ENCODE data around the gene JAGN1.
"Not testable (repeated sequence)": the region's sequence is repeated elsewhere in the genome, so short reads cannot be mapped to it uniquely, and the experiment has no call there.

JAGN1 gene

GRCh38 chr3:9867106-9867505 is 23.3 kb upstream of the JAGN1 start:
- DNase-seq (ENCODE audit: low read depth in 2 of 2), result no peak

DNA sequence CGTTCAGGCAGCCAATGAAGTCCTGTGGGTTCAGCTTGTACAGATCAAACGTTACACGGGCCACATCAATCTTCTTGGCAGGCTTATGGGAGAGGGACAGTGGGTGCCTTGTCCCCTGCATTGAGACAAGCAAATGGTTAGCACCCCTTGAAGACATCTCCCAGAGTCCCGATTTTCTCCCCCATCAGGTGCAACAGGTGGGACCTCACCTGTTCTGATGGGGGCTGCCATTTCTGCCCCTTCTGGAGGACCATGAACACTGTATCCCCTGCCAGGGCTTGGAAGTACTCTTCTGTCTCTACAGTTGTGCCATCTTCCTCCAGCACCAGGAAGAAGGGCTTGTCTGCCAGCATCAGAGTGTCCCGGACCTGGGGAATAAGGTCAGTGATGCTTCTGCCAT is 20.5 kb upstream of the JAGN1 start:
- no peak for DNase-seq (ENCODE audit: low read depth in 2 of 2)

- DNase-seq (ENCODE audit: low read depth in 2 of 2), result no peak
Observed at GRCh38 chr3:9870978-9871377, 19.4 kb upstream of the JAGN1 start.

- not testable (repeated sequence) for DNase-seq (ENCODE audit: low read depth in 2 of 2)
Observed at GRCh38 chr3:9872067-9872466, 18.3 kb upstream of the JAGN1 start.

- DNase-seq (ENCODE audit: low read depth in 2 of 2), result no peak
Observed at GRCh38 chr3:9875448-9875847, 15.0 kb upstream of the JAGN1 start.

DNA sequence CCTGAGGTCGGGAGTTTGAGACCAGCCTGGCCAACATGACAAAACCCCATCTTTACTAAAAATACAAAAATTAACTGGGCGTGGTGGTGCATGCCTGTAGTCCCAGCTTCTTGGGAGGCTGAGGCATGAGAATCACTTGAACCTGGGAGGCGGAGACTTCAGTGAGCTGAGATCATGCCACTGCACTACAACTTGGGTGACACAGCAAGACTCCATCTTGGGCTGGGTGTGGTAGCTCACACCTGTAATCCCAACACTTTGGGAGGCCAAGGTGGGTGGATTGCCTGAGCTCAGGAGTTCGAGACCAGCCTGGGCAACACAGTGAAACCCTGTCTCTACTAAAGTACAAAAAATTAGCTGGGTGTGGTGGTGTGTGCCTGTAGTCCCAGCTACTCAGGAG is 14.2 kb upstream of the JAGN1 start:
- DNase-seq (ENCODE audit: low read depth in 2 of 2), result not testable (repeated sequence)

- DNase-seq (ENCODE audit: low read depth in 2 of 2), result no peak
Observed at GRCh38 chr3:9876991-9877390, 13.4 kb upstream of the JAGN1 start.

GRCh38 chr3:9878700-9879099 is 11.7 kb upstream of the JAGN1 start:
- DNase-seq (ENCODE audit: low read depth in 2 of 2), result no peak

- no peak for DNase-seq (ENCODE audit: low read depth in 2 of 2)
Observed at GRCh38 chr3:9879830-9880549, 10.4 kb upstream of the JAGN1 start, which contains the start of gene CIDEC. Gene CIDEC, minus strand, starts transcription at chr3:9880253. Its CDS starts 1,767 bp downstream, at chr3:9878486.

- no peak for DNase-seq (ENCODE audit: low read depth in 2 of 2)
Observed at GRCh38 chr3:9881441-9881840, 9.0 kb upstream of the JAGN1 start.

GRCh38 chr3:9883706-9884554 is 6.5 kb upstream of the JAGN1 start:
- no peak for DNase-seq (ENCODE audit: low read depth in 2 of 2)

DNA sequence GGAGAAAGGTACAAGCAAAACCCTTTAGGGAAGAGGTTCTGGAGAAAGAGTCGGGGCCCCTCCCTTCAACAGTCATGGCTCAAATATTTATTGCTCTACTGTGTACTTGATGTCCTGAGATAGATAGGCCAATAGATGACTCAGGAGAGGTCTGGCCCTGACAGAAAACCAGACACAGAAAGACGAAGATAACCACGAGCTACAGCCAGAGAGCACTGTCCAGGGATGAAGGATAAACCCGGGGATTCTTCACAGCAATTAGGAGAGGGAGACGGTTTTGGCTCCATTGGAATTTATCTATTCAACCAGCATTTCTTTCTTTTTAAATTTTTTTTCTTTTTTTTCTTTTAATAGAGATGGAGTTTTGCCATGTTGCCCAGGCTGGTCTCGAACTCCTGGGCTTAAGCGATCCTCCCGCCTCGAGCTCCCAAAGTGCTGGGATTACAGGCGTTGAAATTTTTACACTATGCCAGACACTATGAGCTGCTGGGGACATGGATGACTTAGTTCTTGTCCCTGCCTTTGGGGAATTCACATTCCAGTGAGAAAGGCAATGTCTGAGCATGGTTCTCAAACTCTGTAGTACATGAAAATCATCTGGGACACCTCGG is 5.8 kb upstream of the JAGN1 start:
- DNase-seq (ENCODE audit: low read depth in 2 of 2), result no peak

DNA sequence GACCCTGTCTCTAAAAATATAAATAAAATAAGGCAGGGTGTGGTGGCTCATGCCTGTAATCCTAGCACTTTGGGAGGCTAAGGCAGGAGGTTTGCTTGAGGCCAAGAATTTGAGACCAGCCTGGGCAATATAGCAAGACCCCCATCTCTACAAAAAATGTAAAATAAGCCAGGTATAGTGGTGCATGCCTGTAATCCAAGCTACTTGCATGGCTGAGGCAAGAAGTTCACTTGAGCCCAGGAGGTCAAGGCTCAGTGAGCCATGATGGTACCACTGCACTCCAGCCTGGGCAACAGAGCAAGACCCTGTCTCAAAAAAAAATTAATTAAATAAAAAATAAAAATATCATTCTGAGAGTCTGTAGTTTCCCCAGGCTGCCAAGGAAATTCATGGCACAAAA is 4.1 kb upstream of the JAGN1 start:
- DNase-seq (ENCODE audit: low read depth in 2 of 2), result no peak

- no peak for DNase-seq (ENCODE audit: low read depth in 2 of 2)
Observed at GRCh38 chr3:9887480-9887879, 2.9 kb upstream of the JAGN1 start.

DNA sequence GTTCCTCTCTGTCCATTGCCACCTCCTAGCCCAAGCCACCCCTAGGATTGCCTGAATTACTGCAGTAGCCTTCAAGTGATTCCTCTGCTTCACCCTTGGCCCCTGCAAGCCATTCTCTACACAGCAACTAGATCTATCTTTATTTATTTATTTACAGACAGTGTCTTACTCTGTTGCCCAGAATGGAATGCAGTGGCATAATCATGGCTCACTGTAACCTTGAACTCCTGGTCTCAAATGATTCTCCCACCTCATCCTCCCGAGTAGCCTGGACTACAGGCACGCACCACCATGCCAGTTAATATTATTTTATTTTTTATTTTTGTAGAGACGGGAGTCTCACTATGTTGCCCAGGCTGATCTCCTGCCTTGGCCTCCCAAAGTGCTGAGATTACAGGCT is 1.9 kb upstream of the JAGN1 start:
- no peak for DNase-seq (ENCODE audit: low read depth in 2 of 2)

- DNase-seq (ENCODE audit: low read depth in 2 of 2), result no peak
Observed at GRCh38 chr3:9889405-9889804, 1.0 kb upstream of the JAGN1 start.

DNA sequence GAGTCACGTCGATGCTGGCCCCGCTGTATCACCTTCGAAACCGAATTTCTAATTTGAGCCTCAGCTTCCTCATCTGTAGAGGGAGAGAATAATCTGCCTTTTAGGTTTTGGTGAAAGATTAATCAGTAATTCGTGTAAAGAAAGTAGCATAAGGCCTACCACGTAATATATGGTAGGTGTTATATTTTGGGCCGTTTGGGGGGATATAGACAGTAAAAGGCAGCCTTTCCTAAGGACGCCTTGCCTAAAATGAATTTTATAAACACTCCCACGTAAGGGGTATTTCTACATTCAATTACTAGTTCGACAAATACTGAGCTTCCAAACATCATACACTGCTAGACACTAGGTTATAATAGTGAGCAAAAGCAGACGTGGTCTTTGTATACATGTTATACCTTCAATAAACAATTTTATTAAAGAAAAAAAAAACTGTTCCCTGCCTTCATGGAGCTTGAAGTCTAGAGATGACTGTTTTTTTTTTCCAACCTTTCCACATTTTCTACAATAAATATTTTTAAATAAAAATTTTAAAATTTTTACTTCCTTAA is 737 bp downstream of the JAGN1 start:
- no peak for DNase-seq (ENCODE audit: low read depth in 2 of 2)

DNA sequence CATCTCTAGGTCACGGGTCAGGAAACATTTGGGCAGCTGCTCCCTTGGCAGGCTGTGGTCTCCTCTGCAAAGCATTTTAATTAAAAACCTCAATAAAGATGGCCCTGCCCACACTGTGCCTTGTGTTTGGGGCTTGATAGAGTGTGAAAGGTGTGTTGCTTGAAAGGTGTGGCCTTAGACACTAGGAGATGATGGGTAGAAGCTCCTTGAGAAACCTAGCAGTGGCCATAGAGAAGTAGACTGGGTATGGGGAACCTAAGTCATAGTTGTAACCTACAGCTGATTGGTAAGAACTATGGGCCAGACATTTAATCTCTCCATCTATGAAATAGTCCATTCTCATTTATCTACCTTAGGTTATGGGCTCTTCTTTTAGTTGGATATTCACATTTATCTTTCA is 3.3 kb downstream of the JAGN1 start:
- DNase-seq (ENCODE audit: low read depth in 2 of 2), result no peak

- DNase-seq (ENCODE audit: low read depth in 2 of 2), result not testable (repeated sequence)
Observed at GRCh38 chr3:9895715-9896114, 5.3 kb downstream of the JAGN1 start.

DNA sequence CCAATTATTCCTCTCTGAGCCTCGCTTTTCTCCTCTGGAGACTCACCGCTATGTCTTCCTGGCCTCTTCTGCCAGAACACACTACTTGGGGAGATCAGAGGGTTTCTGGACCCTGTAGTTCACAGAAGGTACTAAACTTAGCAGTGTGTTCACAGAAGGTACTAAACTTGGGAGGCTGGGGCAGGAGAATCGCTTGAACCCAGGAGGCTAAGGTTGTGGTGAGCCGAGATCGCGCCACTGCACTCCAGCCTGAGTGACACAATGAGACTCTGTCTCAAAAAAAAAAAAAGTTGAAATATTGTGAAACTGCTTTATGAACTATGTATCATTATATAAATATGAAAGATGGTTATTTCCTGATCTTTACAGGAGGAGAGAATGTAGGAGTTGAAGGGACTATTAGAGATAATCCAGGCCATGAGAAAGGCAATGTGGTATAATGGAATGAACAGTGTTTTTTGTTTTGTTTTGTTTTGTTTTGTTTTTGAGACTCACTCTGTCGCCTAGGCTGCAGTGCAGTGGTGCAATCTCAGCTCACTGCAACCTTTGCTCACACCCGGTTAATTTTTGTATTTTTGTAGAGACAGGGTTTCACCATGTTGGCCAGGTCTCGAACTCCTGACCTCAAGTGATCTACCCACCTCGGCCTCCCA is 6.5 kb downstream of the JAGN1 start:
- not testable (repeated sequence) for DNase-seq (ENCODE audit: low read depth in 2 of 2)

DNA sequence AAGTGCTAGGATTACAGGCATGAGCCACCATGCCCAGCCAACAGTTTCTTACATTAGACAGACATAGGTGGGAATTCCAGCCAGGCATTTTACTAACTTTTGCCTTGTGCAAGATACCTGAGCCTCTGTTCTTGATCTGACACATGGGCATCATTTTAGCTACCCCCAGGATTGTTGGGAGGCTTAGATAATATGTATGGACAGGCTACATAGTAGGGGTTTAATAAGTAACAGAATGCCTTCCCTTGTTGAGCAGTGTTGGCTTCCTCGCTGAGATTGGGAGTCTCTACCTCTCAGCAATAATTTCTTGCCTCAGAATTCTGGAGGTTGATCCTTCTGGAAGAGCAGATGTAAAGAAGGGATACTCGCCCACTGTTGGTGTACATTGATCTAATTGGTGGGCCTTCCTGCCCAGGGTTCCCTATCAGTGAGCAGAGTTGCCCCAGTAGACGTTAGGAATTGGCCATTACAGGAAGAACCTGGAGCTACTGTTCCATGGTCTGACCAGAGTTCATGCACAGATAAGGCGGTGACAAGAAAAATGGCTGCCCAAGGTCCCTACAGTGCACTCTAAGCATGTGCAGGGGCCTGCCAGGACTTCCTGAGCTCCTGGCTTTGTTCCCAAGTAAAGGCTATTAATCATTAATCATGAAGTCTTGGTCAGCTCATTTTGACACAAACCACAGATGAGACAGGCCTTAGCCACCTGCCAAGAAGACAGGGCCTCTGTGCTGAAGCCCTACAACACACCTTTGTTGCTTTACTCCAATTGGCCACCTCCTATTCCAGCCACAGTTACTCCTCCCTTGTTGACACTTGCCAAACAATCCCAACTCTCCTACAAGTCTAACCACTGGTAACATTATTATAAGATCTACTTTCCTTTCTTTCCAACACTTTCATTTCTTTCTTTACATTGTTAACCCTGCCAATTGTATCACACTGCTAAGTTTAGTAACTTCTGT is 7.3 kb downstream of the JAGN1 start:
- DNase-seq (ENCODE audit: low read depth in 2 of 2), result no peak

All from stimulated activated CD8-positive, alpha-beta memory T cell treated with anti-CD3 and anti-CD28 coated beads, Interleukin-2, amount 100 ng/mL, for 1 hour (primary cell).